Lower lobe of right lung (tissue), 2 donors: ENCODE data around the gene TP53BP2. TPM values are rescaled to one million over a fixed set of nuclear protein-coding genes. Genes with fewer than 3 reads are reported as not detected.

ENCODE experiments used
- ATAC-seq, 2 donors: fragments of 200-7000 bp; cut with Tn5 transposase; one replicate each; pipeline ENCODE4 v1.9.1; 2020 to 2022; ENCODE audit warnings: mild to moderate bottlenecking in 2 of 2, moderate library complexity in 2 of 2
- DNase-seq: peaks from one replicate; pipeline ENCODE4 v3.0.0-alpha.2; 2020
- H3K27ac ChIP-seq: fragments of 200-600 bp; one replicate; pipeline ENCODE4 v1.8.0; 2022
- H3K27me3 ChIP-seq: fragments of 200-600 bp; one replicate; pipeline ENCODE4 v1.8.0; 2022; ENCODE audit warnings: low read depth
- H3K36me3 ChIP-seq: fragments of 200-600 bp; one replicate; pipeline ENCODE4 v1.8.0; 2022; ENCODE audit warnings: mild to moderate bottlenecking
- H3K4me1 ChIP-seq: fragments of 200-600 bp; one replicate; pipeline ENCODE4 v1.8.0; 2022
- H3K4me3 ChIP-seq: fragments of 200-600 bp; one replicate; pipeline ENCODE4 v1.8.0; 2022; ENCODE audit warnings: mild to moderate bottlenecking
- H3K9me3 ChIP-seq: fragments of 200-600 bp; one replicate; pipeline ENCODE4 v1.8.0; 2022
- intact Hi-C: fragments of 100-400 bp; cut with DNase I; formaldehyde crosslinking; loops from one replicate; pipeline ENCODE4 v1.11.0; 2022
- total RNA-seq: library from RNA; stranded (reverse); fragmentation: NEBNext Ultra II Directional; extraction: Animal tissue kit (Norgen Biotek cat#: 25700); gene quantifications from one replicate; pipeline ENCODE4 v1.2.1, GENCODE V29; 2021
- TF ChIP-seq, protein P1 (sequence below): fragments of 200-600 bp; IDR thresholded peaks from one replicate; pipeline ENCODE4 v1.8.0; 2022; ENCODE audit warnings: antibody characterized with exemption, mild to moderate bottlenecking
- donor health status: DM: no; HTN: yes; CAD: no; lungs with severe emphysema.

TP53BP2 gene
- total RNA-seq, 1 donor from 2014 or later: 59.1 TPM

DNA sequence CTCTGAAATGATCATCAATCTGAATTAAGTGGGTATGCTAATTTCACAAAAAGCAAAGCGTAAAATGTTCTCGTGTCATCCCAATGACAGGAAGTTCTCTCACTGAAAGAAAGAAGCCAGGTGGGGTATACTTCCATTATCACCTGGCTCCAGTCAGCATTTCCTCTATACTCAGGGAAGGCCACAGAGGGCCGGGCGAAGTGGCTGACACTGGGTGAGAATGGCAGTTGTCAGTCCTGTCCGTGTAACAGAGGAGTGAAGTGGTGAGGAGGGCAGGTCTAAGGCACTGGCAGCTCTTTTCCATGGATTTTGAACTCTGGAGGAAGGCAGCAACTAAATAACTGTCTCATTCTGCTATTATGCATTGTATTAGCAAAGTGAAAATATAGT is 73.0 kb downstream of the TP53BP2 start:
- ATAC-seq: no peak
- no peak overlapping the region for H3K4me3 ChIP-seq
- H3K9me3 ChIP-seq: no peaks in the 10 kb centered on the region
- H3K36me3 ChIP-seq: peaks cover 89% of the 10 kb centered on the region
- H3K27me3 ChIP-seq: no peaks in the 10 kb centered on the region
- peak overlapping the region; percentile 68 for H3K27ac ChIP-seq
- H3K4me1 ChIP-seq: peaks cover 46% of the 10 kb centered on the region
- intact Hi-C loops: no loop called here
- TF ChIP-seq, protein P1, sequence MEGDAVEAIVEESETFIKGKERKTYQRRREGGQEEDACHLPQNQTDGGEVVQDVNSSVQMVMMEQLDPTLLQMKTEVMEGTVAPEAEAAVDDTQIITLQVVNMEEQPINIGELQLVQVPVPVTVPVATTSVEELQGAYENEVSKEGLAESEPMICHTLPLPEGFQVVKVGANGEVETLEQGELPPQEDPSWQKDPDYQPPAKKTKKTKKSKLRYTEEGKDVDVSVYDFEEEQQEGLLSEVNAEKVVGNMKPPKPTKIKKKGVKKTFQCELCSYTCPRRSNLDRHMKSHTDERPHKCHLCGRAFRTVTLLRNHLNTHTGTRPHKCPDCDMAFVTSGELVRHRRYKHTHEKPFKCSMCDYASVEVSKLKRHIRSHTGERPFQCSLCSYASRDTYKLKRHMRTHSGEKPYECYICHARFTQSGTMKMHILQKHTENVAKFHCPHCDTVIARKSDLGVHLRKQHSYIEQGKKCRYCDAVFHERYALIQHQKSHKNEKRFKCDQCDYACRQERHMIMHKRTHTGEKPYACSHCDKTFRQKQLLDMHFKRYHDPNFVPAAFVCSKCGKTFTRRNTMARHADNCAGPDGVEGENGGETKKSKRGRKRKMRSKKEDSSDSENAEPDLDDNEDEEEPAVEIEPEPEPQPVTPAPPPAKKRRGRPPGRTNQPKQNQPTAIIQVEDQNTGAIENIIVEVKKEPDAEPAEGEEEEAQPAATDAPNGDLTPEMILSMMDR: no peak
- no peak for DNase-seq

DNA sequence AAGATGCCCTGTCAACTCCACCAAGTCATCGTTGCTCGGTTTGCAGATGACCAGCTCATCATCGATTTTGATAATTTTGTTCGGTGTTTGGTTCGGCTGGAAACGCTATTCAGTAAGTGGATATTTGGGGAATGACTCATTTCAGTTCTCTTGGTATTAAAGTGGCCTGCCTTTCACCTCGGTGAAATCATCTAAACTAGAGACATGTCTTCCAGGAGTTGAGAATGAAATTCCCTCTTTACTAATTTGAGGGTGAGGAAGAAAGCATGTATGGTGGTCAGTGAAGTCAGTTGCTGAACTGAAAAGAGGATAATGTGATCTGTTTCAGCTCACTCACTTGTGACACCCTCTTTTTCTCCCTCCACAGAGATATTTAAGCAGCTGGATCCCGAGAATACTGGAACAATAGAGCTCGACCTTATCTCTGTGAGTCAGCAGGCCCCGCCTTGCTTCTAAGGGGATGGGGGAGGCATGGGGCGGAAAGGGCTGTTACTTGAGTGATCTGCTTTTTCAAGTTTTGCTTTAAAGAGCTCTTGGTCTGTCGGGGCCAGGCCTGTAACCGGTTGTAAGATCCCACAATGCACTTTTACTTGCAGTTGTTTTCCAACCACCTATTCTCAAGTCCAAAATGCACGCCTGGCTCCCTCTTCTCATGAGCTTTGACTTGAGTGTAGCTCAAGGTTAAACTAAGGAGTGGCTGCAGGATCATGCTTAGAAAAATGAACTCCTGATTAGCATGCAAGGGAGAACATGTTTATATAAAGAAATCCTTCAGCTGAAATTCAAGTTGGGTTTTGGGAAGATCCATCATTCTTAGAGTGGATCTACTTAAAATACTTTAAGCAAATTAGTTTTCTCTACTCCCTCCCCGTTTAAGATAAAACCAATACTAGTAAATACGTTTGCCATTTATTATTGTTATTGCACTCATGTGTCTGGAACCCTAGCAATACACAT is 73.7 kb downstream of the TP53BP2 start:
- DNase-seq: peak; percentile 67
- H3K27me3 ChIP-seq: no peaks in the 10 kb centered on the region

DNA sequence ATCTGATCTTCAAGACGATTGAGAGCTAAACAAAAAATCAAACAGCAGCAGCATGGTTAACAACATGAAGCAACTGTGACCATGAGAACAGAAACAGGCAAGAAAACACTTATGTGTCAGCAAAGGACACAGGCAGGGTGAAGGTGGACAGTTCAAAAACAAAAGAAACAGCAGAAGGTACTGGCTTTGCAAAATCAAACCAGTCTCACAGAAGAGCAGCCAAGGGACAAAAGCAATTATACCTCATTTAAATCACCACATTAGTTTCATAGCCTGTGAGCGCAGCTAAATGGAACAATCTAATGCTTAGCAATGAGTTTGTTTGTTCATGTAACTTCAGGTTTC is 74.3 kb downstream of the TP53BP2 start:
- Histone ChIP-seq H3K9me3 (no peaks in the 10 kb centered on the region), H3K36me3 (peaks cover 84% of the 10 kb centered on the region), H3K27me3 (no peaks in the 10 kb centered on the region), H3K4me3 (no peak overlapping the region), H3K4me1 (peaks cover 45% of the 10 kb centered on the region), H3K27ac (peak overlapping the region; percentile 68)
- DNase-seq (no peak), ATAC-seq (peak in 1 of 2 donors; percentile 4)
- TF ChIP-seq, protein P1: no peak
- intact Hi-C loops: no loop called here

More for the DNA sequence above, 73.7 kb downstream of the TP53BP2 start:
- intact Hi-C loops: no loop called here
- Histone ChIP-seq H3K27ac (peak overlapping the region; percentile 68), H3K4me1 (peaks cover 46% of the 10 kb centered on the region), H3K9me3 (no peaks in the 10 kb centered on the region), H3K36me3 (peaks cover 82% of the 10 kb centered on the region), H3K4me3 (no peak overlapping the region)
- peak; percentile 85 to 86 for ATAC-seq
- TF ChIP-seq, protein P1: no peak

DNA sequence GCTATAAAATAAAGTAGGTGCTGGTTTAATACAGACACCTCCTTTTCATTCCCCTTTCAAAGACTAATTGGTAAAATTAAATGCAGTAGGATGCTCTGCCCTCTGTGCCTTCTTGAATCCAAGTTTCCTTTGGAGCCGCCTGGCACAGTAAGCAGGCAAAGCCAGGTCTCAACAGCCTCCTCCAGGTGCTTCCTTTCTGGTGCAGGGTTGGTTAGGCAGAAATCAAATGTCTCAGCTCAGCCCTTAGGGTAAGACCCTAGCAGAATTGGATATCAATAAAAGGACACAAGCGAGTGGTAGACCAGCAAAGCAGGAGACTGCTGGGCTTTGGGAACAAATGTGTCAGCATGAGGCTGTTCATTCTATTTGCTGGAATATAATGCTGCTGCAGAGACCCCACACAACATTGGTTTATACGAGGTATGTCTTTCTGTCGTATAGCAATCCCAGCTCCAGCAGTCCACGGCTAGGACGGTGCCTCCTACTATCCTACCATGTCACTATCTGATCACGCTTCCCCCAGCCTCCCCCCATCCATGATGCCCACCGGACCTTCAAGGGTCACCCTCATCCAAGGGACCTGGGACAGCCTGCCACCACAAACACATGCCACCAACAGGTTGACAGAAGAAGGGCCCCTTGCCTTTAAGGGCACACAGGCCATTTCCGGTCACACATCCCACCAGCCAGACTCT is 75.0 kb downstream of the TP53BP2 start:
- Histone ChIP-seq H3K27me3 (no peaks in the 10 kb centered on the region), H3K9me3 (no peaks in the 10 kb centered on the region), H3K27ac (peak overlapping the region; percentile 68), H3K4me3 (no peak overlapping the region), H3K36me3 (peaks cover 84% of the 10 kb centered on the region), H3K4me1 (peaks cover 38% of the 10 kb centered on the region)
- intact Hi-C loops: no loop called here
- ATAC-seq (no peak), DNase-seq (no peak)
- TF ChIP-seq, protein P1: no peak

DNA sequence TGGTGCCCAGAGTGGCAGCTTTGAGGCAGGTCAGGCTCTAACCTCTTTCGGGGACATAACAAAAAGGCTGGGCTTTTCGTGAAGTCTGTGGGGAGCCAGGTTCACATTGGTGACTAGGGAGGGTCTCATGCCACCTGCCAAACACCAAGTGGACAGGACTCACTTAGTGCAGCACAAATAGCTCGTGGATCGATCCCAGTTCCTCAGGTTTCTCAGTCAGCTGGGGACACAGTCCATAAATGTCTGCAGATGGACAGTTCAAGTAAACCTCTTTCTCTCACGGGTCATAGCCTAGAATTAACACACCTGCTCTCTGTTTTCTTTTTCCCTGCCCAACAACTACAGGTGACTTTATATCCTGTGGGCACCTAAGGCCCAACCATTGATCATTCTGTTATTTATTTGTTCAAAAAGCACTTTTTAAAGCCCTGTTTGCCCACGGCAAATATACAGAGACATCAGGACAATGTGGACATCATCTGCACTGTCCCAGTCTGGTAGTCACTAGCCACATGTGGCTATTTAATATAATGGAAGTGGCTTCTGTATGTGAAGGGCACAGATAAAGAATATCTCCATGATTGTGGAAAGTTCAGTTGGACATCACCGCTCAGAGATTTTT is 79.9 kb downstream of the TP53BP2 start:
- H3K27me3 ChIP-seq: no peaks in the 10 kb centered on the region
- DNase-seq (no peak), ATAC-seq (no peak)
- no peak overlapping the region for H3K27ac ChIP-seq
- H3K4me1 ChIP-seq: peaks cover 11% of the 10 kb centered on the region
- TF ChIP-seq, protein P1: no peak
- intact Hi-C loops: no loop called here
- no peaks in the 10 kb centered on the region for H3K9me3 ChIP-seq
- H3K36me3 ChIP-seq: peaks cover 81% of the 10 kb centered on the region
- H3K4me3 ChIP-seq: no peak overlapping the region
